Parathyroid adenoma (tissue), 2 donors: ENCODE measurements around the gene LINC00632.

Experiments used
- H2AFZ ChIP-seq: fragments of 300-600 bp; sonication (generic); one replicate; pipeline ENCODE4 v1.7.0; 2017; ENCODE audit warnings: antibody characterized with exemption, mild to moderate bottlenecking
- H3K27ac ChIP-seq: fragments of 300-600 bp; sonication (generic); one replicate; pipeline ENCODE4 v1.7.0; 2017
- H3K27me3 ChIP-seq: fragments of 300-600 bp; sonication (generic); one replicate; pipeline ENCODE4 v1.7.0; 2017; ENCODE audit warnings: low read length; ENCODE audit not compliant: control insufficient read depth, insufficient read depth
- H3K36me3 ChIP-seq: fragments of 300-600 bp; sonication (generic); one replicate; pipeline ENCODE4 v1.7.0; 2017; ENCODE audit warnings: low read length; ENCODE audit not compliant: control insufficient read depth, insufficient read depth
- H3K4me1 ChIP-seq: fragments of 300-600 bp; sonication (generic); one replicate; pipeline ENCODE4 v1.7.0; 2017; ENCODE audit warnings: control low read depth
- H3K4me2 ChIP-seq: fragments of 300-600 bp; sonication (generic); one replicate; pipeline ENCODE4 v1.7.0; 2017; ENCODE audit warnings: low read length
- H3K4me3 ChIP-seq: fragments of 300-600 bp; sonication (generic); one replicate; pipeline ENCODE4 v1.7.0; 2017; ENCODE audit warnings: low read depth, low read length
- H3K79me2 ChIP-seq: fragments of 300-600 bp; sonication (generic); one replicate; pipeline ENCODE4 v1.7.0; 2017; ENCODE audit warnings: control low read depth
- H3K9ac ChIP-seq: fragments of 300-600 bp; sonication (generic); one replicate; pipeline ENCODE4 v1.7.0; 2017; ENCODE audit warnings: mild to moderate bottlenecking
- H3K9me3 ChIP-seq: fragments of 300-600 bp; sonication (generic); one replicate; pipeline ENCODE4 v1.7.0; 2017; ENCODE audit warnings: low read length; ENCODE audit not compliant: control insufficient read depth
- CTCF ChIP-seq: fragments of 300-600 bp; sonication (generic); IDR thresholded peaks from one replicate; pipeline ENCODE4 v1.7.0; 2017; ENCODE audit warnings: antibody characterized with exemption, mild to moderate bottlenecking
- donor health status: primary hyperparathyroidism.

The LINC00632 gene

GRCh38 chrX:140836874-140837273 is 127.3 kb downstream of the LINC00632 start:
- Histone ChIP-seq H3K4me3 (no peak overlapping the region), H2AFZ (no peak overlapping the region), H3K36me3 (no peaks in the 10 kb centered on the region), H3K9ac (no peak overlapping the region), H3K27ac (no peak overlapping the region), H3K4me2 (no peak overlapping the region), H3K4me1 (no peaks in the 10 kb centered on the region), H3K79me2 (no peaks in the 10 kb centered on the region), H3K27me3 (no peaks in the 10 kb centered on the region), H3K9me3 (no peaks in the 10 kb centered on the region)
- no peak for TF ChIP-seq CTCF
